Fibroblast of peridontal ligament (primary cell): ENCODE results near the gene SLC50A1.

Source experiments
- DNase-seq: peaks from one replicate; pipeline ENCODE4 v3.0.0-alpha.2; 2010; ENCODE audit errors: extremely low read depth

SLC50A1 gene

DNA sequence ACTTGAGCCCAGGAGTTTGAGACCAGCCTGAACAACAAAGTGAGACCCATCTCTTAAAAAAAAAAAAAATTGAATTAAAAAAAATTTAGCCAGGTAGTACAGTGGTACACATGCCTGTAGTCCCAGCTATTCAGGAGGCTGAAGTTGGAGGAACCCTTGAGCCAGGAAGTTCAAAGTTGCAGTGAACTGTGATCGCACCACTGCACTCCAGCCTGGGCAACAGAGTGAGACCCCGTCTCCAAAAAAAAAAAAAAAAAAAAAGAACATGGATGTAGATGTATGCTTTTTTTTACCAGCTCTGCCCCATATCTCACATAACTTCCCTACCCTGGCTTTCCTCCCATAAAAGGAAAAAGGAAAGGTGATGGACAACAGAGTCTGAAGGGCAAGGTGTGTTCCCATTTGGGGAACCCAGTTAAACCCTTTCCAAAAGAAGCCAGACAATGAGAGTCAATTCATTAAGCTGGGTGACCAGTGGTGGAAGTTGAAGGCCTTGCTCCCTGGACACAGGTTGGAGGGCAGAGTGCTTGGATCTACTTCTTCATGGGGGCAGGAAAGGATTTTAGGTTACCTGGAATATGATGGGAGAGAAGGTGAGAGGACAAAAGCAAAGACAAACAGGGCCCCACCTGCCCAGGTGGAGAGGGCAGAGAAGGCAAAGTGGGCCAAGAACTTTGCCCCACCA lies 34.6 kb downstream of the SLC50A1 start:
- DNase-seq: no peak

DNA sequence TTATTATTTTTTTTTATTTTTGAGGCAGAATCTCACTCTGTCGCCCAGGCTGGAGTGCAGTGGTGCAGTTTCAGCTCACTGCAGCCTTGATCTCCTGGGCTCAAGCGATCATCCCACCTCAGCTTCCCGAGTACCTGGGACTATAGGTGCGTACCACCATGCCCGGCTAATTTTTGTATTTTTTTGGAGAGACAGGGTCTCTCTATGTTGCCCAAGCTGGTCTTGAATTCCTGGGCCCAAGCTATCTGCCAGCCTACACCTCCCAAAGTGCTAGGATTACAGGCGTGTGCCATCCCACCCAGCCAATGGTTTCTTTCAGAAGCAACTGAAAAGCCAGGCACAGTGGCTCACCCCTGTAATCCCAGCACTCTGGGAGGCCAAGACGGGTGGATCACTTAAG lies 35.2 kb downstream of the SLC50A1 start:
- no peak for DNase-seq

DNA sequence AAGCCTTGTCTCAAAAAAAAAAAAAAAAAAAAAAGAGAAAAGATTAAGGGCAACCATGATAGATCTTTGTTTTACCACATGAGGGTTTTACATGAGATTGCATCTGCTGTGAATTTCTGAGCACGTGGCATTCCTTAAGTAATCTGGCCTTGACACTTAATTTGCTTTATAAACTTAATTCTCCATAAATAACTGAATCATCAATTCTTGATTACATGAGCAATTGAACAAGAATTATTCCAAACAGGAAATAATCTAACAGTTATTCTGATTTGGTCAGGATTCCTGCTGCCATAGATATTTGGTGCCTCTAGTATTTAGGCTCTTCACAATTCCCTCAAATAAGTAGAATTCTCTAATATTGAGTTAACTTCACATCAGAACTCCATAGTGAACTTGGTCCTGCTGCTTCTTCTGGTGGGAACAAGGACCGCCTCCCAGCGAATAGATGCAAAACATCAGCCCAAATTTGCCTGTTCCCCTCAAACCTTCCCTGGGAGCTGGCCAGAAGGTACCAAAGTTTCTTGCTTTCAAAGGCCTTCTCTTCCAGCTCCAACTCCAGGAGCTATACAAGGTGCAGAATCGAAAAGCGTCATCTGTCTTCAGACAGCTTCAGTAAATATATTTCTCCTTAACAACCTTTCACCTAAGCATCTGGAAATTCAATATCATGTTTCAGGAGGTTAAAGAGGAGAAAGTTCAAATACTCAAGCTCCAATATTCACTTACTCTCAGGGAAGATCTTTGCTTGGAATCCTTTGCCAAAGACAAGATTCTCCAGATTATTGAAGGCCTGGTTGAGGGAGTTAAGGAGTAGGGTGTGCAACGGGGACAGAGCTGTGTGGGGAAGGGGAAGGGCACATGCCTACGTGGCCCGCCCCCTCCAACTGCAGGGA lies 36.4 kb downstream of the SLC50A1 start:
- DNase-seq: no peak

DNA sequence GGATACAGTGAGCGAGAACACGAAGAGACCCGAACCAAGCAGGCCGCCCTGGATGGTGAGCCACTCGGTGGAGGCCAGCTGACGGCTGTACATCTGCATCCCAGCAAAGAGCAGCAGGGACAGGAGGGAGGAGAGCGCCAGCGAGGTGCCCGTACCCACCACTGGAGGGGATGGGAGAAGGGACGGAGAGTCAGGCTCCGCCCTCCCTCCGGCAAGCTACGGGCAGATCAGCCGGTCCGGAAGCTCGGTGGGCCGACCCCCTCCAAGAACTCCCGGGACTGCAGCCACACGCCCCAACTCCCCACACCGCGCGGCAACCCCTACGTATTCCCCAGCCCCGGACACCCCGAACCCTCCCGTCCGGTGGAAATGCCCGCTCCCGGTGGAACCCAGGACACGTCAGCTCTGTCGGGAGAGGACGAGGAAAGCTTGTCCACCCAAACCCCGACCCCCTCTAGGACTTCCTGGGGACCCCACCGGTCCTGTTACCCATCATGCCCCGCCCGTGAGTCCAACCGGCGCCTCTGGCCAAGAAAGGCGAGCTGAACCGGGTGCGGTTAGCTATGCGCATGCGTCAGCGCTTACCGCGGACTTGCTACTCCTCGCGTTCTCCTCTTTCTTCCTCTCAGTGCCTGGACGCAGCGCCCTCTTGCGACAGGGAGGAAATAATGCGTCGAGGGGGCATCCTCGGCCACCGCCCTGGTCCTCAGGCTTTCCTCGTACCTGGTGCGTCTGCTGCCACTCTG lies 37.3 kb downstream of the SLC50A1 start, which contains the start of gene KRTCAP2:
Gene KRTCAP2 (minus strand): TSS at position 573 of the 746 bp plus-strand sequence. CDS start 80 bp downstream, at position 493.
- peak; percentile 96 for DNase-seq

DNA sequence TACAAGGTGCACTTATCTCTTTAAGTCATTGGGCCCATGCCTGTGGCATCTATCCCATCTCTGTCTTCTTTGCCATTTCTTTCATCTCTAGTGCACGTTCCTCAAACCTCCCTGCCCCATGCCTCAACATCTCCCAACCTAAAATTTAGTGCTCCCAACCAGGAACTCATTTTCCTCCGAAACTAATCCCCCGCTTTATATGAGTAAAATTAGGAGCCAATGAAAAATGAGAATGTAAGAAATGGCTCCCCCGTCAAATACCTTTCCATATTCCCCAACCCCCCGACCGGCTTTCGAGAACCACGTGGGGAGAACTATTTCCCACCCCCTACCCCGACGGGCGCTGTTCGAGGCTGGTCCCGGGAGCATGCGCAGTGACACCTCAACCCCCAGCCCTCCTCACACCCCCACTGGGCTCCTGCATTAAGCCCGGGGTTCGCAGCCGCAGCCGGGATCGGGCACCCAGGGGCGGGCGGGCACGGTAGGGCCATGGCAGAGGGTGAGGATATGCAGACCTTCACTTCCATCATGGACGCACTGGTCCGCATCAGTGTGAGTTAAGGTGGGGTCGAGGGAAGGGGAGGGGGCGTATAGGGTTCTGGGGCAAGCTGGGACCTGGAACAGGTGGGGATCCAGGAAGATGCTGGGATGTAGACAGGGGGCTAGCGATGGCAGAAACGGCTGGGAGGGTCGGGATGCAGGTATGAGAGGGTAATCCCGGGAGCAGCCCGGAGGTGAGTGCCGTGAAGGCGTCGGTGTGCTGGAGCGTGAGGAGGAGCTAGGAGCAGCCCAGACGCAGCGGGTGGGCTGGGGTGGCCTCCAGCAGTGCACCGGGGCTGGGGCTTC lies 38.0 kb downstream of the SLC50A1 start, which contains the start of gene TRIM46:
Gene TRIM46 (plus strand): TSS at position 372 of the 846 bp plus-strand sequence. CDS start 118 bp downstream, at position 490.
- DNase-seq: peak; percentile 37

DNA sequence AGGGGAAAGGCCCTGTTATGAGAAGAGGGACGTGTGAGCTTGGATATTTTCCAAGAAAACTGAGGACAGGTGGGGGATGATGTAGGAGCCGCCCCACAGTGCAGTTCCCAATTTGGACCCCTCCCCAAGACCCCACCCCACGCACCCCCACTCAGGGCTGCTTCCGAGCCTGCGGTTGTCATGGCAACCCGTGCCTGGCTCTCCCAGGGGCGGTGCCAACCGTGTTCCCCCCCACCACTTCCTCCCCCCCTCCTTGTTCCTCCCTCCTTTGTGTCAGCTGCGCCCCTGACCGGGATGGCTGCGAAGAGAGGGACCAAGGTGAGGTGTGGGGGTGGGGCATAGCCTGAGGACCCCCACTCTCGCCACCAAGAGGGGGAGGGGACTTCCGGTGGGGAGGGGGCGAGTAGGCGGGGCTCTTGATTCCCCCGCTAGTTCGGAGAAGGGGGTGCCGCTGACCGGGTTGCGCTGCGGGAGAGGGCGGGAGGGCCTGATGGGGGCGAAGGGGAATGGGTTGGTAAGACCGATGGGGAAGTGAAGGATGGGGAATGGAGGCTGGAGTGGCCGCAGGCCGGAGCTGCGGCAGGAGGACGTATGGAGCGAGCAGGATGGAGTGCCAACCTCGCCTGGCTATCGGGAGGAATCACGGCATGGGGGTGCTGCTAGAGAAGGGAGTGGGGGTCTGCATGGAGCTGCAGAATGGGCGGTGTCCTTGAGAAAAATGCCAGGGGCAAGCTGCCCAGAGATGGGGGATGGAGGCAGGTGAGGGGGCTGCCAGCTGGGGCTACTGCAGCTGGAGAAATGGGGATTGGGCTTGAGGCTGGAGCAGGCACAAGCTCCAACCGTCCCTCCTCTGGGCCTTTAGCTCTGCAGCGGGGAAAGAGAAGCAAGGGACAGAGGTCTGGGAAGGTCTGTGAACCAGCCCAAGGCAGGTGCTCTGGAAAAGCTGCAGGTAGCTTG lies 39.0 kb downstream of the SLC50A1 start:
- peak; percentile 16 for DNase-seq

DNA sequence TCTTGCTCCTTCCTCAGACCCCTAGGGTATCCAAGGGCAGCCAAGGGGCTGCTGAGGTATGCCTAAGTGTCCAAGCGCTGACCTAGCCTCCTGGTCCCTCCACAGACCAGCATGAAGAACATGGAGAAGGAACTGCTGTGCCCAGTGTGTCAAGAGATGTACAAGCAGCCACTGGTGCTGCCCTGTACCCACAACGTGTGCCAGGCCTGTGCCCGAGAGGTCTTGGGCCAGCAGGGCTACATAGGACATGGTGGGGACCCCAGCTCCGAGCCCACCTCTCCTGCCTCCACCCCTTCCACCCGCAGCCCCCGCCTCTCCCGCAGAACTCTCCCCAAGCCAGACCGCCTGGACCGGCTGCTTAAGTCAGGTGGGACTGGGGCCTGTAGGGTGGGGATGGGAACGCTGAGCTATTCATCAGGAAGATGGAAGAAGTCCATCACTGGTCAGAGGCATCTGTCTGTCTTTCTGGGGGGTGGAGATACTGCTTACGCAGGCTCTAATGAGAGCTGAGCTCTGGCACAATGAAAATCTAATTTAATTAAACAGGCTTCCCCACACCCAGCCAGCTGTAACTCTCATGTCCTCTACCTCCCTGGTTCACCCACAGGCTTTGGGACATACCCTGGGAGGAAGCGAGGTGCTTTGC lies 39.8 kb downstream of the SLC50A1 start:
- DNase-seq: no peak

DNA sequence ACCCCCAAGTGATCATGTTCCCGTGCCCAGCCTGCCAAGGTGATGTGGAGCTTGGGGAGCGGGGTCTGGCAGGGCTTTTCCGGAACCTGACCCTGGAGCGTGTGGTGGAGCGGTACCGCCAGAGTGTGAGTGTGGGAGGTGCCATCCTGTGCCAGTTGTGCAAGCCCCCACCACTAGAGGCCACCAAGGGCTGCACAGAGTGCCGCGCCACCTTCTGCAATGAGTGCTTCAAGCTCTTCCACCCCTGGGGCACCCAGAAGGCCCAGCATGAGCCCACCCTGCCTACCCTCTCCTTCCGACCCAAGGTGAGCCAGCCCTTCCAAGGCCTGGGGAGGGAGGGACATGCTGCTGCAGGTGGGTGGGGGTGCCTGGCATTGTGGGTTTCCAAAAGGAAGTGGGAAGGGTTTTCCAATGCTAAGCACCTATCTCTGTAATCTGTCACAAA lies 40.3 kb downstream of the SLC50A1 start:
- DNase-seq: no peak

DNA sequence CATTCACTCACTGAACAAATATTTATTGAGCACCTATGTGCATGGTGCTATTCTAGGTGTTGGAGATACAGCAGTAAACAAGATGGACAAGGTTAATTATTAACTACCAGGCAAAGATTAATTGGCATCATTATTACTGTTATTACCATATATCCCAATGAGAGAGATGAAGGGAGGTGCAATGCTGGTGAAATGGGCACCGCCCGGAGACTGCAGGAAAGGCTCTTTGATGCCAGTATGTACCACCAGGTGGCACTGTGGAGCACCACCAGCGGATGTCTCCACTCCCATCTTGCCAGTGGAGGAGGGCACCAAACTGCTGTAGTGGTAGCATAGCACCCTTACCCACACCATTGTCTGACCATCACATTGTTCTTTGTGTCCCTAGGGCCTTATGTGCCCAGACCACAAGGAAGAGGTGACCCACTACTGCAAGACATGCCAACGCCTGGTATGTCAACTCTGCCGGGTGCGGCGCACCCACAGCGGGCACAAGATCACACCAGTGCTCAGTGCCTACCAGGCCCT lies 41.0 kb downstream of the SLC50A1 start:
- peak; percentile 75 for DNase-seq

DNA sequence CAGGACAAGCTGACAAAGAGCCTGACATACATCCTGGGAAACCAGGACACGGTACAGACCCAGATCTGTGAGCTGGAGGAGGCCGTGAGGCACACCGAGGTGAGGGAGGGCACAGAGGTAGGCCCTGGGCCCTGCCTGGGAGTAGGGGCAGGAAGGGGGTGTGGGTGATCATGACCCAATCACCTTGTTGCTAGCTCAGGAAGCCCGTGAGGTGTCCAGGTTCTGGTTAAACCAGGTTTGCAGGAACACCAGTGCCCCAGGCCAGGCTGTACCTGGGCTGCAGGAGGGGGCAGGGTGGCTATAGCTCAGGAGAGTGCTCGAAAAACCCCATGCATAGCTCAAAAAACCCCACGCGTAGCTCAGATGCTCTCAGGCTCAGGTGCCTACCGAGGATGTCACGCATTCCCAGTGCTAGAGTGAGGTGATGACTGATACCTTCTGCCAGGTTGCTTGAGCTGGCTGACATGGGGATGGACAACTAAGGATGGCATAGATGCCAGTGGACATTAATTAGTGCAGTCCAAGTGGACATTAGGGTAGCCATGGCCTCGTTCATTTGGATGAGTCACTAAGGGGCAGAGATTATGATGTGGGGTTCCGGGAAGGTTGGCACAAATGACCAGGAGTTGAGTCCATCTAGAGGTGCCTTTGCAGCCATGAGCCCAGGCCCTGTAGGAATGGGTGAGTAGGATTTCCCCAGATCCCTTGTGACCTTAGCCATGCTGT lies 41.7 kb downstream of the SLC50A1 start:
- no peak for DNase-seq

DNA sequence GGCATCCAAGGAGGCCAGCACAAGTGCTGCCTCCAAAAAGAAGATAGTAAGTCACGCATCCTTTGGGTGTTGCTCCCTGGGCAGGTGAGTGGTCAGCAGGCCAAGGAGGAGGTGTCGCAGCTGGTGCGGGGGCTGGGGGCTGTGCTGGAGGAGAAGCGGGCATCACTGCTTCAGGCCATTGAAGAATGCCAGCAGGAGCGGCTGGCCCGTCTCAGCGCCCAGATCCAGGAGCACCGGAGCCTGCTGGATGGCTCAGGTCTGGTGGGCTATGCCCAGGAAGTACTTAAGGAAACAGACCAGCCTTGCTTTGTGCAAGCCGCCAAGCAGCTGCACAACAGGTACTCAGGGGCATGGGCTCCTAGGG lies 42.2 kb downstream of the SLC50A1 start:
- DNase-seq: no peak

DNA sequence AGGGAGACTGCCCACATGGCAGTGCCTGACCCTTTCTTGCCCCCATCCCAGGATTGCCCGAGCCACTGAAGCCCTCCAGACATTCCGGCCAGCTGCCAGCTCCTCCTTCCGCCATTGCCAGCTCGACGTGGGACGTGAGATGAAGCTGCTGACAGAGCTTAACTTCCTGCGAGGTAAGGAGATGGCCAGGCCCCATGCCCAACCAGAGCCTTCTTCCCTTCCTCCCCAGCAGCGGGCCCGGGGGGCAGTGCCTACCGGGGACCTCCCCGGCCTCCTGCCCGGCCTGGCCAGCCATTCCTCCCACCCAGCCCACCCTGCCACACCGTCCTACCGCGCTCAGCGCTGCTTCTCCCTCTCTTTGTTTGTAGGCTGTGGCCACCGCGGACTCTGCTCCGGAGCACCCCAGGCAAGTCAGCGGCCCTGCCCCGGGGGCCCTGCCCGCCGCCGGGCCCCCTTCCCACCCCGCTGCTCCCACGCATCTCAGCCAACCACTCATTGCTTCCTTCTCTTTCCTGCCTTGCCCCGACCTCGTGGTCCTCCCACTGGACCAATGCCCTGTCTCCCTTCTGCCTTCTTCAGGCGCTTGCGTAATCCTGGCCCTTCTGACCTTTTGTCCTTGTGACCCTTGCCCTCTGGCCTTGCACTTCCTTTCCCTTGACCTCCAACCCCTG lies 42.9 kb downstream of the SLC50A1 start:
- no peak for DNase-seq

DNA sequence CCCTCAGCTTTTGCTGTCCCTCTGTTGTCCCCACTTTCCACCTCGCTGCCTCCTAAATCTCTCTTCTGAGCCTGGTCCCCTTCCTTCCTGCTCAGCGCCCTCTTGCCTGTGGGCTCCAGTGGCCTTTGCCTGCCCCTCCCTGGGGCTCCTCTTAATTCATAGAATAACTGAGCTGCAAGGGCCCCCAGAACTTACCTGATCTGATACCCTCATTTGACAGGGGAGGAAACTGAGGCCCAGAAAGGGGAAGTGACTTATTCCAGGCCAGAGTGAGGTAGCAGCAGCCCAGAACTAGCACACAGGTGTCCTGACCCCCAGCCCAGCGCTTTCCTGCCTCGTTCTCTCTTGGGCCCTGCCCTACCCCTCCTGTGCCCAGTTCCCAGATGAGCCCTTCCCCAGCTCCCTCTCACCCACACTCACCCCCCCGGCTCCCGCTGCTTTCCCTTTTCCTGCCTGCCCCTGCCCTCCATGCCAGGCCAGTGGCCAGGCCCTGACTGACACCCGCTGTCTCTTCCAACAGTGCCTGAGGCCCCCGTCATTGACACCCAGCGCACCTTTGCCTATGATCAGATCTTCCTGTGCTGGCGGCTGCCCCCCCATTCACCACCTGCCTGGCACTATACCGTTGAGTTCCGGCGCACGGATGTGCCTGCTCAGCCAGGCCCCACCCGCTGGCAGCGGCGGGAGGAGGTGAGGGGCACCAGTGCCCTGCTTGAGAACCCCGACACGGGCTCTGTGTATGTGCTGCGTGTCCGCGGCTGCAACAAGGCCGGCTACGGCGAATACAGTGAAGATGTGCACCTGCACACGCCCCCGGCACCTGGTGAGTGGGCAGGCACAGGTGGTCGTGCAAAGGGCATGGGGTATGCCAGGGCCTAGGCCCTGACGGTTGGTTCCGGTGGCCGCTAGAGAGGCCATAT lies 43.7 kb downstream of the SLC50A1 start:
- no peak for DNase-seq

DNA sequence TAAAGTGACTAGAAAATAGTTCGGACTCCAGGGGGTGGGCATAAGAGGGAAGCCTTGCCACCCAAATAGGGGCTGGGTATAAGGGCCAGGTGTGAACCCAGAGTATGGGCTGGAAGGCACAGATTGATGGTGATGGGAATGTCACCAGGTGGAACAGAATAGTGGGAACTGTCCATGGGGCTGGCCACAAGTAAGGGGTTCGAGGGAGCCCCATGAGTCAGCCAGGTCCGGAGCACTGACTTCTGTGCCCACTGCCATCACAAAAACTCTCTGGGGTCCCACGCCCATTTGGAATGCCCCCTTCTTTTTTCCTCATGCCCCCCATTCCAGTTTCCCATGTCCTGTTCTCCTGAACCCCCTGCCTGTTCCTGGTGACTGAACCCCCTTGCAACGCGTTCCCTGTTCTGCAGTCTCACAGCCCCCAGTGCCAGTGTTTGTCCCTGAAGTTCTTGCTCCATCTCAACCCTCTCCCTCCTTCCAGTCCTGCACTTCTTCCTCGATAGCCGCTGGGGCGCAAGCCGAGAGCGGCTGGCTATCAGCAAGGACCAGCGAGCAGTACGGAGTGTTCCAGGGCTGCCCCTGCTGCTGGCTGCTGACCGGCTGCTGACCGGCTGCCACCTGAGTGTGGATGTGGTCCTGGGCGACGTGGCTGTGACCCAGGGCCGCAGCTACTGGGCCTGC lies 45.9 kb downstream of the SLC50A1 start:
- DNase-seq: no peak

DNA sequence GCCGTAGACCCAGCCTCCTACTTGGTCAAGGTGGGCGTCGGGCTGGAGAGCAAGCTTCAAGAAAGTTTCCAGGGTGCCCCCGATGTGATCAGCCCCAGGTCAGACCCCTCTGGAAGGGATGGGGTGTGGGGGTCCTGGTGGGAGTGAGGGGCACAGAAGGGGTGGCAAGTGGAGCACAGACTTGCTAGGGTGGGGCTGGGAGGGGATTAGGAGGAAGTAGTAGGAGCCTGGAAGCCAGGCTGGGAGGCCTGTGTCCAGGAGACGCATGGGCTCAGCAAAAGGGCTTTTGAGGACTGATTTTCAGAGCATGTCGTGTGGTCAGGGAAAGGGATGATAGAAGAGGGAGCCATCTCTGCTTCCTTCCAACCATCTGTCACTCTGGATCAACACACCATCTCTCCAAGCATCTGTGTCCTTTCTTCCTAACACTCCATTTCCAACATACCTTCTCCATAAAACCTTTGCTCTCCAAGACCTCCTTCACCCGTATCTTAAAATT lies 46.4 kb downstream of the SLC50A1 start:
- no peak for DNase-seq

DNA sequence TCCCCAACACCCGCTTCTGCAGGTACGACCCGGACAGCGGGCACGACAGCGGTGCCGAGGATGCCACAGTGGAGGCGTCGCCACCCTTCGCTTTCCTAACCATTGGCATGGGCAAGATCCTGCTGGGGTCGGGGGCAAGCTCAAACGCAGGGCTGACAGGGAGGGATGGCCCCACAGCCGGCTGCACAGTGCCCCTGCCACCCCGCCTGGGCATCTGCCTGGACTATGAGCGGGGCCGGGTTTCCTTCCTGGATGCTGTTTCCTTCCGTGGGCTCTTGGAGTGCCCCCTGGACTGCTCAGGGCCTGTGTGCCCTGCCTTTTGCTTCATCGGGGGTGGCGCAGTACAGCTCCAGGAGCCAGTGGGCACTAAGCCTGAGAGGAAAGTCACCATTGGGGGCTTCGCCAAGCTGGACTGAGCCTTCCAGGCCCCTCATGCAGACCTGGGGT lies 48.1 kb downstream of the SLC50A1 start:
- DNase-seq: no peak
